ENCODE data around the gene FFAR3. TPM values are rescaled to one million over a fixed set of nuclear protein-coding genes. Genes with fewer than 3 reads are reported as not detected.
A peak's percentile ranks its signal among the peaks of the same experiment; 100 is the strongest.
"Not testable (repeated sequence)": the region's sequence is repeated elsewhere in the genome, so short reads cannot be mapped to it uniquely, and the experiment has no call there.

The FFAR3 gene
- total RNA-seq, 1 donor from 2014 or later: not detected

DNA sequence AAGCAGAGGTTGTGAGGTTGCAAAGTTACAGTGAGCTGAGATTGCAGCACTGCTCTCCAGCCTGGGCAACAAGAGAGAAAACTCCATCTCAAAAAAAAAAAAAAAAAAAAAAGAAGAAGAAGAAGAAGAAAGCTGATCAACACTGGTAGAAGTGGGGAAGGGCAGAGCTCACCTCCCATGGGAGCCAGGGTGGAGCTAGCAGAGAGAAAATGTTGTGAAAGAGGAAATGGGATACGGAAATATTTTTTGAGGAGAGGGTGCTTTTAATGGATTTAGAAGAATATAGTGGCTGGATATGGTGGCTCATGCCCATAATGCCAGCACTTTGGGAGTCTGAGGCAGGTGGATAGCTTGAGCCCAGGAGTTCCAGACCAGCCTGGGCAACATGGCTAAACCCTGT is 19.4 kb downstream of the FFAR3 start:
- no peak for DNase-seq

DNA sequence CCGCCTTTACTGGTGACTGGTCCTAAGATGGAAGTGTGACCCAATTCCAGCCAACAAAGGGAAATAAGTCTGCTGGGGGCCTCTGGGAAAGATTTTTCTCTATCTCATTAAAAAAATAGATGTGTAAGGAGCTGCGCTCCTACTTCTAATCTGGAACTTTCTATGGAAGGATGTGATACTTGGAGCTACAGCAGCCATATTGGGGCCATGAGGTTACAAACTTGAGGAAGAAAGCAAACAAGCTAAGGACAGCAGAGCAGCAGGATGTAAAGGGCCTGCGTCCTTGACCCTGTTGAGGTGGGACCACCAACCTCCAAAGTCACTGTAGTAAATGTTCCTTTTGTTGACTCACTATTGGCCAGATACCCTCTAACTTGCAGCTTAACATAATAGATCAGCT is 20.1 kb downstream of the FFAR3 start:
- no peak for DNase-seq

DNA sequence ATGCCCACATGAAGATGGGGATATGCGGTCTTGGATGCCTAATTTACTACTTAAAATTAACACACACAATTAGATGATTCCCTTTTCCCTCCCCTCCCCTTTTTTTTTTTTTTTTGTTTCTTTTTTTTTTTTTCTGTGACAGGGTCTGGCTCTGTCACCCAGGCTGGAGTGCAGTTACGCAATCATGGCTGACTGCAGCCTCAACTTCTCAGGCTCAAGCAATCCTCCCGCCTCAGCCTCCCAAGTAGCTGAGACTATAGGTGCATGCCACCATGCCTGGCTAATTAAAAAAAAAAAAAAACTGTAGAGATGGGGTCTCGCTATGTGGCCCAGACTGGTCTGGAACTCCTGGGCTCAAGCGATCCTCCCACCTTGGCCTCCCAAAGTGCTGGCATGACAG is 21.3 kb downstream of the FFAR3 start:
- DNase-seq: not testable (repeated sequence)

DNA sequence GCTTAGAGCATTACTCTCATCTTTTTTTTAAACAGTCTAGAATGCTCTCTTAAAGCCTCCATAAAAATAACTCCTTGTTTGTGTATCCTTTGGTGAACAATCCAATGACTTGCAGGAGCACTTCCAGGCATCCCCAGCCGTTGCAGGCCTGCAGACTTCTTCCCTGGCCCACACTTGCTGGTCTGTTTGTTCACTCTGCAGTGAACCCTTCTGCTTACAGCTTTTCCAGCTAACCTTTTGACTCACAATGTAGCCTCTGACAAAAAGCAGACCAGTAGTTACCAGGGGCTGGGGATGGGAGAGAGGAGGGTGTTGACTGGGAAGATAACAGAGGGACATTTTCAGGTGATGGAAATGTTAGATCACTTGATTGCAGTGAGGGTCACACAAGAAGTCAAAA is 21.7 kb downstream of the FFAR3 start:
- DNase-seq: no peak

DNA sequence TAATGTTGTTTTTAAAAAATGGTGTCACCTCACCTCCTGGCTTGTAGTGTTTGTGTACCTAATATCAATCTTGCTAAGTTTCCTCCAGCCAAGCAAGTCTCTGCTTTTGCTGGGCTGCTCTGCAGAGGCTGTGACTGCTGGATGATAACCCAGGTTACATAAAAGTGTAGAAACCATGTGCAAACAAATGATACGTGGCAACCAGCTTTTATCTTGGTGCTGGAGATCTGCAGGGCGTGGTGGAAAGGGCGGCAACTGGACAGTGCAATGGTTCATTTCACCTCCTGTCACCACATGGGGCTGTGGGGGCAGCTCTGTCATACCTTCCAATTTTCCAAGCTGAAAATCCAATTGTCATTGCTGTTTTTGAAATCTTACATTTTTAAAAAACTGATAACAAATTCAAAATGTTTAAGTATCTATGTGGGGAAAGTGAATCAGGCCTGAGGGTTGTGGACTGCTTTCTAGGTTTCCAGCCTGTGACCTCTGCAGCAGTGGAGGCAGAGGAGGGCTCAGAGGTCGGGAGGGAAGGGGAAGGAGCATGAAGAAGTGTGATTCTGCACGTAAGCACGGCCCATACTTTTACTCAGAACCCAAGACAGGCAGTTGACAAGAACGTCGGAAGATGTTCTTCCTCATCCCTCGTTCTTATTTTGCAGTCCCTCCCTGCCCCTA is 22.3 kb downstream of the FFAR3 start:
- no peak for DNase-seq

DNA sequence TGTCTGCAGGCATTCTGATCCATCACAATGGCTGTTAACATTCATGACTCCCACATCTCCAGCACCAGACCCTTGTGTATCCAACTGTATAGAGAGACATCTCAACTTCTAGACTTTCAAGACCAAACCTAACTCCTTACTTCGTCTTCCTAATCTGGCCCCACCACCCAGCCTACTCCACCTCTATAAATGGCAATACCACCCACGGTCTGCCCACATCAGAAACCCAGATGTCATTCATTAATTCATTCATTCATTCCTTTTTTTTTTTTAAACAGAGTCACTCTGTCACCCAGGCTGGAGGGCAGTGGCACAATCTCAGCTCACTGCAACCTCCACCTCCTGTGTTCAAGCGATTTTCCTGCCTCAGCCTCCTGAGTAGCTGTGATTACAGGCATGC is 23.1 kb downstream of the FFAR3 start:
- no peak for DNase-seq

DNA sequence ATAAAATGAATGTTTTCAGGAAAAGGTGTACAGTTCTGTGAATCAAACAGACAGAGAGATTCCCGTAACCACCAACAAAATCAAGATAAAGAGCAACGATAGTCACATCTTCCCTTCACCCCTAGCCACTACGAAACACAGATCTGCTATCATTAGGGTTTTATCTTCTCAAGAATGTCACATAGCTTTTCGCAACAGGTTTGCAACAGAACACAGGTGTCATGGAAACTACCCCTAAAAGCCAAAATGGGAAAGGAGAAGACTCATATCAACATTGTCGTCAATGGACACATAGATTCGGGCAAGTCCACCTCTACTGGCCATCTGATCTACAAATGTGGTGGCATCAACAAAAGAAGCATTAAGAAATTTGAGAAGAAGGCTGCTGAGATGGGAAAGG is 23.7 kb downstream of the FFAR3 start:
- DNase-seq: no peak

DNA sequence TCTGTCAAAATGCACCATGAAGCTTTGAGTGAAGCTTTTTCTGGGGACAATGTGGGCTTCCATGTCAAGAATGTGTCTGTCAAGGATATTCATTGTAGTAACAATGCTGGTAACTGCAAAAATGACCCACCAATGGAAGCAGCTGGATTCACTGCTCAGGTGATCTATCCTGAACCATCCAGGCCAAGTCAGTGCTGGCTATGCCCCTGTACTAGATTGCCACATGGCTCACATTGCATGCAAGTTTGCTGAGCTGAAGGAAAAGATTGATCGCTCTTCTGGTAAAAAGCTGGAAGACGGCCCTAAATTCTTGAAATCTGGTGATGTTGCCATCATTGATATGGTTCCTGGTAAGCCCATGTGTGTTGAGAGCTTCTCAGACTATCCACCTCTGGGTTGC is 25.3 kb downstream of the FFAR3 start:
- no peak for DNase-seq

DNA sequence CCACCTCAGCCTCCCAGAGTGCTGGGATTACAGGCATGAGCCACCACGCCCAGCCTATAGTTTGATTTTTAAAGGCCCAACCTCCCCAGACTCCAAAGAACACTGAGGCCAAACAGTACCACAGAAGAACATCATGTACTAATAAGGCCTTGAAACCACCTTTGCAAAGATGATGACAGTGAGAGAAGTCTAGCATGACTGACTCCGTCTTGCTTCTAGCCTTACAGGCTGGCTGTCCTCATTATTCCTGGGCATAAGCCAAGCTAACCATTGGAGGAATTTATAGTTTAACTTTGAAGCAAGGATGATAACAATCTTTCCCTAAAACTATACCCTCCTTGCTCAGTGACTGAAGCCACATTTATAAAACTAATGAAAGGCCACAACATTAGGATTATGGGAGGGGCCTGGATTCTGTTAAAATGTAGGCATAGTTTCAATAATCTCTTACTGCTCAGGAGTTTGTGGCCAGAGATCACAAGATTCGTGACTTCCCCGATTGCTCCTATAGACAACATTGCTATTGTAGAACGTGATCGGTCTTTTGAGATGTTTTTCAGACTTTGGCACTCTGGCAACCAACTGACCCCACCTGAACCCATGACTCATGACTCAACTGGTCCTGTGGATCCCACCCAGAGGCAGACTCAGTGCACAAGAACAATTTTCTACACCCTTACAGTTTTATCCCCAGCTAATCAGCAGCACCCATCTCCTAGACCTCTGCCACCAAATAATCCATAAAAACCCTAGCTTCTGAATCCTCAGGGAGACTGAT is 30.2 kb downstream of the FFAR3 start:
- no peak for DNase-seq

DNA sequence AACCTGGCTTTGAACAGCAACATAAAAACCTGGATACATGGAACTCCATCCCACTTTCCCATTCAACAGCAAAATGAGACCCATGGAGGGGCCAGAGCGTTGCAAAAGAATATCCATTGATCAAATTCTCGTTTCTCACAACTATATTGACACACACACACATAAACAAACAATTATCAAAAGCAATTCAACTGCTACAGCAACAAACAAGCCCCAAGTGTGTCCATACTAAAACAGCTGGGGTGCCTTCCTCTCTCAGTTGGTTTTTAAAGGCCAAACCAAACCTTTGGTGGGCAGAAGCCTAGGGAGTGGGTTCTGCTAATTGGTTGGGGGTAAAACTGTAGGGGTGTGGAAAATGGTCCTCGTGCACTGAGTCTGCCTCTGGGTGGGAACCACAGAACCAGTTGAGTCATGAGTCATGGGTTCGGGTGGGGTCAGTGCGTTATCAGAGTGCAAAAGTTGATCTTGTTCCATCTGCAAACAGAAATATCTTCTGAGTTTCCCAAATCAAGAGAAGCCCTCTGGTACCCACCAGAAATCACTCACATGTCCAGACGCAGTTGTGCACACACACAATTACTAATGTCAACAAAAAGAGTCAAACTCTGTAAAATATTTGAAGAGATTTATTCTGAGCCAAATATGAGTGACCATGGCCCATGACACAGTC is 31.1 kb downstream of the FFAR3 start:
- no peak for DNase-seq

DNA sequence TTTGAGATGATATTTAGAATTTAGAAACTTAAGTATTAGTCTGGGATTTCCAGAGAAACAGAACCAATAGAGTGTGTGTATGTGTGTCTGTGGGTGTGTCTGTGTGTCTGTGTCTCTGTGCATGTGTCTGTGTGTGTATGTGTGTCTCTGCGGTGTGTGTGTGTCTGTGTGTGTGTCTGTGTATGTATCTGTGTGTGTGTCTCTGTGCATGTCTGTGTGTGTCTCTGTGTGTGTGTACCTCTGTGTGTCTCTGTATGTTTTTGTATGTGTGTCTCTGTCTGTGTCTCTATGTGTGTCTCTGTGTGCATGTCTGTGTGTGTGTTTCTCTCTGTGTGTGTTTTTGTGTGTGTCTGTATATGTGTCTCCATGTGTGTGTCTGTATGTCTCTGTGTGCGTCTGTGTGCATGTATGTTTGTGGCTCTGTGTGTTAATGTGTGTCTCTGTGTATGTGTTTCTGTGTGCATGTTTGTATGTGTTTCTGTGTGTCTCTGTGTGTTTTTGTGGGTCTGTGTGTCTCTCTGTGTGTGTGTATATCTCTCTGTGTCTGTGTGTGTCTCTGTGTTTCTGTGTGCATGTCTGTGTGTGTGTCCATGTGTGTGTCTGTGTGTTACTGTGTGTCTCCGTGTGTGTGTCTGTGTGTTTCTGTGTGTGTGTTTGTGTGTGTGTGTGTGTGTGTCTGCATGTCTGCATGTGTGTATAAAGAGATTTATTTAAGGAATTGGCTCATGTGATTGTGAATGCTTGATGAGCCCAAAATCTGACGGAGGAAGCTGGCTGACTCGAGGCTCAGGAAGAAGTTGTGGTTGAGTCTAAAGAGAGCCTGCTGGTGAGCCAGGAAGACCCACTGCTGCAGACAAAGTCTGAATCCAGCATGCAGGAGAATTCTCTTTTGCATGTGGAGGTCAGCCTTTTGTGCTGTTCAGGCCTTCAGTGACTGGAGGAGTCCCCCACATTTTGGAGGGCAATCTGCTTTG is 34.8 kb downstream of the FFAR3 start:
- no peak for DNase-seq

DNA sequence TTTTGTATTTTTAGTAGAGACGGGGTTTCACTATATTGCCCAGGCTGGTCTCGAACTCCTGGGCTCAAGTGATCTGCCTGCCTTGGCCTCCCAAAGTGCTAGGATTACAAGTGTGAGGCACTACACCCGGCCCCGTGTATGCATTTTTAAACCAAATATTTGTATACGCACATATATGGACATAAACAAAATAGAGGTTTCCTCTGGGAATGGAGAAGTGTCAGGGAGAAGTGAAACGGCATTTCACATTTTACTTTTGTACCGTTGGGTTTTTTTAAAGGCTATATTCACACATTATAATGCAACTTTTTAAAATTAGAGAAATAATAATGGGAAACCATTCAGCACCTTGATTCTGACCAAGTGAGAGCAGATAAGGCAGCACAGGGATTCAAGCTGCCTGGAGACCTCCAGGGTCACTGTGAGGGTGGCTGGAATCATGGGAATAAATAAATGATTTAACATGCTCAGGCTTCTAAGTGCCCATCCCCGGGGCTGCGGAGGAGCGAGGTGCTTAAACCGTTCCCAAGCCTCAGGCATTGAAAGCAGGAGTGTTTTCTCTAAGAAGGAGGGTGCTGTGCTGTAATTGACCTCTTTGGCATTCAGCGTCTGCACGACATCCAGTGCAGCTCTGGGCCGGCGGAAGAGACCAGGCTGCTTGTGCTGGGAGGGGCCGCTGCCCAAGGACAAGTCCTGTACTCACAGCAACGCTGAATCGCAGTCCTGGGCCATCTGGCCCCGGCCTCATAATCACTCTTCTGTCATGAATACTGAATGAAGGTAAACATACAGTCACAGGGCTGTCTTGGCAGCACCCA is 37.3 kb downstream of the FFAR3 start:
- DNase-seq: no peak

DNA sequence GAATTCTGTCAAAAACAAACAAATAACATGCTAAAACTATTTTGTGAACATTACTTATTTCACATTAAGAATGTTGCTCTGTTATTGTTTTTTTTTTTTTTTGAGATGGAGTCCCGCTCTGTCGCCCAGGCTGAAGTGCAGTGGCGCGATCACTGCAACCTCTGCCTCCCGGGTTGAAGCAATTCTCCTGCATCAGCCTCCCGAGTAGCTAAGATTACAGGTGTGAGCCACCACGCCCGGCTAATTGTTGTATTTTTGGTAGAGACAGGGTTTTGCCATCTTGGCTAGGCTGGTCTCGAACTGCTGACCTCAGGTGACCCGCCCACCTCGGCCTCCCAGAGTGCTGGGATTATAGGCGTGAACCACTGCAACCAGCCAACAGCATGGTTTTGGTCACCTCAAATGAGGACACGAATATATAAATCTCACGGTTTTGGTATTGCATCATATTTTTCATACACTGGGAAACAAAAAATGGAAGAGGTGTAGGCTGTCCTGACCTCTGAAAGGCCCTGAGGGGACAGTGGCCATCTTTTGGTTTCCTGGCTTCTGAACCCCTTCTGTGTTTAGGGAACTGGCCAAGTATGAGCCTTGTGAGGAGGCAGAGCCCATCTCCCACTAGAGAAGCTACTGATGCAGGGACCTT is 38.1 kb downstream of the FFAR3 start:
- DNase-seq: no peak

DNA sequence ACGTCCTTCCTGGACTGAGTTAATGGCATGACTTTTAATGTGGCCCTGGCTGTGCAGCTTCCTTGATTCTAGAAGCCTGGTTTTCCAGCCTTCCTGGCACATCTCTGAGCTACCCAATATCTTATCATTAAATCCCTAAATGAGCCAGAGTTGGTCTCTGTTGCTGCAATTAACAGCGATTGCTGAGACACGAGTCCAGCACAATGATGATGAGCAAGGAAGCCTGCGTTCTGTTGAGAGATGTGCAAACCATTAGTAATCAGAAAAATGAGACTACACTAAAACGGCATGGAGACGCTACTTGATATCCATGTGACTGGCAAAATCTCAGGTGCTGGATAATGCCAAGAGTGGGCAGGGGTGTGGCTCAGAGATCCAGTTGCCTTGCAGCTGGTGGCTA is 38.8 kb downstream of the FFAR3 start:
- peak; percentile 35 for DNase-seq

DNA sequence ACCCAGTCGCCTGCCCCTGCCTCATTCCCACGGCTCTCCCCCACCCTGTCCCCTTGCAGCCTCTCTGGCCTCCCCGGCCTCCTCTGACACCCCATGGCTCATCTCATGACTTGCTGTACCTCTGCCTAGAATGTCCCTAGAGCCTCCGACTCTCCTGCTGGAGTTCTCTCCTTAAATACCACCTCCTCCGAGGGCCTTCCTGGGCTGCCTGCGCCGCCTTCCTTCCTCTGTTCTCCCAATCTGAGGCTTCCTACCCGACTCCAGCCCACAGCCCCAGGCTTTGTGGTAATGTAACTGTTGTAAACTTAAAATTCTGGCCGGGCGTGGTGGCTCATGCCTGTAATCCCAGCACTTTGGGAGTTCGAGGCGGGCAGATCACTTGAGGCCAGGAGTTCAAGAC is 40.3 kb downstream of the FFAR3 start:
- no peak for DNase-seq

DNA sequence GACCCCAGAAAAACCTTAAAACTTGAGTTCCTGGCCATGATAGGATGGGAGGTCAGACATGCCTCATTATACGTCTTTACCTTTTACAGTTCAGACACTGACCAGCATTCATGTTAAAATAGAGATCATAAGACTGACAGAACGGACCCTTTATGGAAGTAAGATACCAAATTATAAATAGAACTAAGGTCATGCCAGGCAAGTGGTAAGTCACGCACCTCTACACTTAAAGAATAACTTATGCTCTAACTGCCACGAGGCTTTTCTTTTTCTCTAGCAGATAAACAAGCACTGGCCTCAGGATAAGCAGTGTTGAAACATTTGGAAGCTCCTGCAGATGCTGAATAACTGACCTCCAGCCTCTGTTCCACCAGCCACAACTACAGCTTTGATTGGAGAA is 41.0 kb downstream of the FFAR3 start:
- DNase-seq: no peak

DNA sequence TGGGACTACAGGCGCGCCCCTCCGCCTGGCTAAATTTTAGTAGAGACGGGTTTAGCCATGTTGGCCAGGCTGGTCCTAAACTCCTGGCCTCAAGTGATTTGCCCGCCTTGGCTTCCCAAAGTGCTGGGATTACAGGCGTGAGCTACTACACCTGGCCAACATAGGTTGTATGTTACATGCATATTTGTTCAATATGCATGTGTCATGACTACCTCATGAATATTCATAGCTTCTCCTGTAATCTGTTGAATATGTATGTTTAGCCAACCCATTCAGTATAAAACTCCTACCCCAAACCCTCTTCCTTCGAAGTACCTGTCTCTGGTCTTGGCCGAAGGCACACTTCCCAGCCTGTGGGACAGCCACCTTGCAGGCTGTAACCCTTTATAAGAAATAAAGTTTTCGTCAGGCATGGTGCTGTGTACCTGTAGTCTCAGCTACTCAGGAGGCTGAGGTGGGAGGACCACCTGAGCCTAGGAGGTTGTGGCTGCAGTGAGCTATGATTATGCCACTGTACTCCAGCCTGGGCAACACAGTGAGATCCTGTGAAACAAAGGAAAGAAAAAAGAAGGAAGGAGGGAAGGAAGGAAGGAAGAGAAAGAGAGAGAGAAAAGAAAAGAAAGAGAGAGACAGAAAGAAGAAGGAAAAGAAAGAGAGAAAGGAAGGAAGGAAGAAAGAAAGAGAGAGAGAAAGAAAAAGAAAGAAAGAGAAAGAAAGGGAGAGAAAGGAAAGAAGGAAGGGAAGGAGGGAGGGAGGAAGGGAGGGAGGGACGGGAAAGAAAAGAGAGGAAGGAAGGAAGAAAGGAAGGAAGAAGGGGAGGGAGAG is 41.9 kb downstream of the FFAR3 start:
- DNase-seq: no peak

DNA sequence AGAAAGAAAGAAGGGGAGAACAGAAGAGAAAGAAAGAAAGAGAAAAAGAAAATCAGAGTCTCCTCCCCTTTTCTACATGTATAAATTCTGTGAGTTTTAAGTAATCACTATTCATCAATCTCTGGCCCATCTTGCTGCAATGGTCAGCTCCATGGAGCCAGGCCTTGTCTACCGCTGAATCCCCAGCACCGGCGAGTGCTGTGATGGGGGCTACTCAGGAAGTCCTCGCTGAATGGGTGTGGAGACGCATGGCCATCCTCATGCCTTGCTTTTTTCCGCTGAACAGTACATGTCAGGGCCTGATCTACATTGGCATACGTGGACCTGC is 42.5 kb downstream of the FFAR3 start:
- DNase-seq: no peak

DNA sequence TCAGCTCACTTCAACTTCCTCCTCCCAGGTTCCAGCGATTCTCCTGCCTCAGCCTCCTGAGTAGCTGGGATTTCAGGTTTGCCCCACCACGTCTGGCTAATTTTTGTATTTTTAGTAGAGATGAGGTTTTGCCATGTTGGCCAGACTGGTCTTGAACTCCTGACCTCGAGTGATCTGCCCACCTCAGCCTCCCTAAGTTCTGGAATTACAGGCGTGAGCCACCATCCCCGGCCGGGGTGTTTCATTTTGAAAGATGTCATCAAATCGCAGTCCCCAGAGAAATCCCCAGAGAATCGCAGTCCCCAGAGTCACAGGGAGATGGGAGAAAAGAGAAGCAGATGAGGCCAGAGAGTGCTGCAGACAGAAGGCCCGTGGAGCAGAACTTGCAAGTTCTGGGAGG is 43.2 kb downstream of the FFAR3 start:
- DNase-seq: not testable (repeated sequence)

DNA sequence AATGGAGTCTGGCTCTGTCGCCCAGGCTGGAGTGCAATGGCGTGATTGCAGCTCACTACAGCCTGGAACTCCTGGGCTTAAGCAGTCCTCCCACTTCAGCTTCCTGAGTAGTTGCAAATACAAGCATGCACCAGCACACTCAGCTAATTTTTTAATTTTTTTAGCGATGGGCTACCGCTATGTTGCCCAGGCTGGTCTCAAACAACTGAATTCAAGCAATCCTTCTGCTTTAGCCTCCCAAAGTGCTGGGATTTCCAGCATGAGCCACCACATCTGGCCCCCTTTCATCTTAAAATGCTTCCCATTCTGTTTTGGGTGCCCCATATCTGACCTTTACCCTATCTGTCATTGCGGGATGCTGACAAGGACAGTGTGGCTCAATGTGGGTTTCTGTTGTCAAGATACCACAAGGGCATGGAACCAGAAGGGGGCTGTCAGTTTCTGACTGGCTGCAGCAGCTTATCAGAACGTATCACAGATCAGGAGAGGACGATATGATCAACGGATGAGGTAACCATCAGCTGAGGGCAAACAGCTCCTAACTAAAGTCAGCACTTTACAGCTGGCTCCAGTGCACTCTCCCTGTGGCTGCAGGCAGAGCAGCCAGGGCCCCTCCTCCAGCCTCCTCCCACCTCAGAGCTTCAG is 45.0 kb downstream of the FFAR3 start:
- DNase-seq: no peak
